HG02970 (cell line): Measurements from ENCODE around the gene ZBTB20.

Experiments
- ATAC-seq: cut with Tn5 transposase; IDR thresholded peaks from one replicate; pipeline ENCODE4 v1.9.1; 2021; ENCODE audit warnings: mild to moderate bottlenecking, moderate library complexity, moderate number of reproducible peaks; ENCODE audit not compliant: unreplicated experiment, low FRiP score

ZBTB20 gene

DNA sequence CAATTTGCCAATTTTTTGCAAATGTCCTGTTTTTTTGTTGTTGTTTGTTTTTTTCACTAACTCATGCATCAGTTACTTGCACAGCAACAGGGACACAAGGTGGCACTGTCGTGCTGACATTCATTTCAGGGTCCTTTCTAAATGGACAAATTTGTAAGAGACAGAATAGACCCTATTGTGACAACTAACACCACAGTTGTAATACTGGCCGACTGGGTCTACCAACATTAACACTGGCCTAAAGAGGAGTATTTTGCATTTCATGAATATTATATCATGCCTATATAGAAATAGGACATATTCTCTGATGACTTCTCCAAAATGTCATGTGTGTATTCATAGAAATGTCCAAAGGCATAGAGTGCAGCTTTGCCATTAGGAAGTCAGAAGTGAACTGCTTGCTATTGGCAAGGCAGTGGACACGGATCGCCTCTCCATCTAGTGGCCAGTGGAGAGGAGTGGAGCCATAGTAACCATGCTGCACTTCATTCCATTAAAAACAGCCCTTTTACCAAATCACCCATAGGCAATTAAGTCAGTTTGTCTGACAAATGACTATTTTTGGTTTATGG lies 54.8 kb downstream of the ZBTB20 start:
- ATAC-seq, result no peak

DNA sequence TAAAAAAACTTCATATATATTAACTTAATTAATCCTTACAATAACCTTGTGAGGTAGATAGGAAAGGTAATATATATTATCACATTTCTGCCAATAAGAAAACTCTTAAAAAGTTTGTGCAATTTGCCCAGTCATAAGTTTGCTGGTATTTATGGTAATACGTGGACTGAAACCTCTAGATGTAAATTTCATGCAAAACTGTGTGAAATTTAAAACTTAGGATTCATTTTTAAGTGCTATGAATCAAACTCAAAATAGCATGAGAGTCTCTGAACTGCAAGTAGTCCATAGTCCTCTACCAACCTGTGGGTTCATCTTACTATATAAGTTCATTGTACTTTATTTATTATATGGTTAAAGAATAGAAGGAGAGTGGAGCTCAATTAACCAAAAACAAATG lies 56.4 kb downstream of the ZBTB20 start:
- ATAC-seq, result no peak

GRCh38 chr3:115089481-115089880 lies 57.6 kb downstream of the ZBTB20 start:
- ATAC-seq, result no peak

GRCh38 chr3:115087512-115087911 lies 59.6 kb downstream of the ZBTB20 start:
- no peak for ATAC-seq

DNA sequence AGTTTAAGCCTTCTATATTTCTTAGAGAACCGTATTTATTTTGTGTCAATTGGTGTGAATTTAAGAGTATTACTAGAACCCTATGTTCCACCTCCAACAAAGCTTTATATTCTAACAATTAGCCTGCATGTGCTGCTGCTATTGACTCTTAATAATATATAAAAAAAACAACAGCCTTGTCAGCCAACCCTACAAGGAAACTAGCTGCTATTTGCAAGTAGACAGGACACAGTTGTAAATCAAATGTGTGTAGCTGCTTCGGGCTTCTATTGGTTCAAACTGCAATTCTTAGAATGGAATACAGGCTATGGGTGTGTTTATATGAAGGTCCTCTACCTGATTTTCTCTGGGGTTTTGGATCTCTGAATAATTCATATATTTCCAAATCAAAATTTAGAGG lies 60.7 kb downstream of the ZBTB20 start:
- ATAC-seq, result no peak

- no peak for ATAC-seq
Observed at GRCh38 chr3:115085197-115085865, 61.8 kb downstream of the ZBTB20 start.

GRCh38 chr3:115084686-115085085 lies 62.4 kb downstream of the ZBTB20 start:
- no peak for ATAC-seq

DNA sequence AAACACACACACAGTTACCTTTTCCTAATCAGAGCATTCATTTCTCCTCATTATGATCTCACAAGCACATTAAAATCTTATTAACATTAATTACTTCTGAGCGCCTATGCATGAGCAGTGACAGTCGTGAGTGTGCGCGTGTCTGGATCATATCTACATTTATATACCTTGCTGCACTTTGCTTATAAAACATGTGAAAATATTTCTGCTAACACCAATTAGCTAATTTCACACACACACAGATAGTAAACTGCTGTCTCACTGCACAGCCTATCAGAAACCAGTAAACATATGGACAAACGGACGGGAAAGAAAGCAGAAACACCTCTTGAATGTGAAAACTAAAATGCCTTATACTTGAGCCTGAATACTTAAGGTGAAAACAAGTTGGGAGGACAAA lies 64.8 kb downstream of the ZBTB20 start:
- ATAC-seq, result no peak

DNA sequence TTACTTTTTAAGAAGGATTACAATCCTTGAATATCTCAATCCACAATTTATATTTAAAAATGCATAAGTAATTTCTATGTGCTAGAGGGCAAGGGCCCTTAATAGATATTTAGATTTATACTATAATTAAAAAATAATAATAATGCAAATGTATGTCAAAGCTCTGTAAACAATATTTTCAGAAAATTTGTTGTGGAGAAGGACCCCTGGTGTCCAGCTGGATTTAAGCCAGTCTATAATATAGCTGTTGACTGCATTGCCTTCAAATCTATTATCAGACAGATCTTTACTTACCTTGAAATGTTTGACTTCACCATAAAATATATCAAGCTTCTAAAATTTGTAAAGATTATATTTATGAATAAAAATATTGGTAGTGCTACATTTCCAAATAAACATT lies 65.6 kb downstream of the ZBTB20 start:
- no peak for ATAC-seq

- ATAC-seq, result no peak
Observed at GRCh38 chr3:115077501-115078250, 69.4 kb downstream of the ZBTB20 start.

DNA sequence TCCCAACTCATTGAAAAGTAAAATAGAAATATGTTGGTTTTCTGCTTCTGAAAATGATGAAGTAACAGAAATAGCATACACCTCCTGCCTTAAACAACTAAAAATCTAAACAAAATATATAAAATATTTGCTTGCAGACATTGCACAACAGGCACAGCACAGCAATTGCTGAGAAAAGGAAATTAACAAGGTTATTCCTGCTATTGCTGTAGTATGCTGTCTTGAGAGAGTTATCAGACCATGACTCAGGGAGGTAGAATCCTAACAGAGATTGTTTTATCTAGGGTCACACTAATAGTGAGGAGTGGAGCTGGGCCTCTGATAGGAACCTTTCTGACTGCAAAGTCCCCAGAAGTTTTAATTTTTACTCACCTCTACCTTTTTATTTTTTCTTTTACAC lies 72.6 kb downstream of the ZBTB20 start:
- ATAC-seq, result no peak

DNA sequence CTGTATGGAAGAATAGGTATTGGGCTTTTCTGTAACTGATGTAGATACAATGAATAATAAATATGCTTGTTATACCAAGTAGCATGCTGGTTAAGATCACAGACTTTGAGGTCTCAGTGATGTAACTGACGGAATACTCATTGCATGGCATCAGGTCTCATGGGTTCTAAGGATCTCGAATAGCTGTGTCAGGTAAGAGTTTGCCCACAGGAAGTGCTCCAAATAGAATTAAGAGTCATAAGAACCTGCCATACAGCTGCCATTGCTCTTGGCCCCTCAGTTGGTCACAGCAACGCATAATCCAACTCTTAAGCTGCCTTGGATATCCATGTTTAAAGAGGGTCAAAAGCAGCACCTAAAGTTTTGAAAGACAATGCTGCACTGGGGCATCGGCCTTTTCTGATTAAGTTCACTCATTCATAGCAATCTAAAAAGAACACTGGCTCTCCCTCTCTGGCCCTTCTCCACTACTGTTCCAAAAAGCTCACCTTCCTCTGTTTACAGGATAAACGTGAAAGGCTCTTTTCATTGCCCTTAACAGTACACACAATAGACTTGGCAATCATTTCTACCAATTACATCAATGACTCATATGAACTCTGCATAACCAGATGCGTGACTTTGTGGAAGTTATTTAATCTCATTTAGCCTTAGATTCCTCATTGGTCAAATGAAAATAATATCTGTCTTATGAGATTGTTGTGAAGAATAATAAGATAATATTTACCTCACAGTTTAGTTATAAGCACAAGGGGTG lies 74.6 kb downstream of the ZBTB20 start:
- no peak for ATAC-seq

GRCh38 chr3:115071601-115072000 lies 75.5 kb downstream of the ZBTB20 start:
- ATAC-seq, result no peak

GRCh38 chr3:115071166-115071565 lies 75.9 kb downstream of the ZBTB20 start:
- no peak for ATAC-seq

GRCh38 chr3:115068799-115069198 lies 78.3 kb downstream of the ZBTB20 start:
- no peak for ATAC-seq

DNA sequence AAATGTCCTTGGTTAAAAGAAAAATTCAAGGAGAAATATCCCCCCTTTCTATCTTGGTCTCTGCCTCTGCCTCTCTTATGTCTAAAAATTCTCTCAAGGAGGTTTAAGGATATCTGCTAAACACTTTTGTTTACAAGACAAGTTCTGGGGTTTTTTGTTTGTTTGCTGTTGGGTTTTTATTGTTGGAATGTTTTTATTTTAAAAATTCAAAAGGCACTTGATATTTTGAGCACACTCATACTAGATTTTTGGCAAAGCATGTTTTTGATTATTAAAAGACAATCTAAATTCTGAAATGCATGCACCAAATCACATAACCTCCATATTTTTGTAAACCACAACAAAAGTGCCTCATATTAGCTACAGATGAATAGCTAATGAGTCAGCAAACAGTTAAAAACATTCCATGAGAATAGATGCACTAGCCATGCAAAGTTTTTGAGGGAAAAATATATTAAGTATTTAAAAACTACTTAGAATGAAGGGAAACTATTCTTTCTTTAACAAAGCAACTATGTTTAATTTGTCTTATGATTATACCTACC lies 84.6 kb downstream of the ZBTB20 start:
- no peak for ATAC-seq

DNA sequence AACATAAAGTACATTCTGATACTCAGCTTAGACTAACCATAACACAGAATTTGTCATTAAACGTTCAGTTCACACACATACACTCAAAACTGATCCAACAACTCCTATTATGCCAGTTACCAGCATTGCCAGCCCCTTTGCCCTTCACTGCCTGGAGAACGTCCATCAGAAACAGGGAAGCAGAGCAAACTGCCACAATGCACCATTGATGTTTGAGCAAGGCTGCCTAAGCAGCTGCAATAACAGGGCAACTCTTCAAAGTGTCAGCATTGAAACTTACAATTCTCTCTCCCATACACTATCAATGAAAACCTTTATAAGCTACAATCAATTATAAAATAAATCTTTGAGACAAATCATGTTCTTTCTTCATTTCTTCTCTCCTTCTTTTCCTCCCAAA lies 85.1 kb downstream of the ZBTB20 start:
- no peak for ATAC-seq

GRCh38 chr3:115052906-115053305 lies 94.2 kb downstream of the ZBTB20 start:
- ATAC-seq, result no peak

- no peak for ATAC-seq
Observed at GRCh38 chr3:115042351-115042750, 104.7 kb downstream of the ZBTB20 start.

DNA sequence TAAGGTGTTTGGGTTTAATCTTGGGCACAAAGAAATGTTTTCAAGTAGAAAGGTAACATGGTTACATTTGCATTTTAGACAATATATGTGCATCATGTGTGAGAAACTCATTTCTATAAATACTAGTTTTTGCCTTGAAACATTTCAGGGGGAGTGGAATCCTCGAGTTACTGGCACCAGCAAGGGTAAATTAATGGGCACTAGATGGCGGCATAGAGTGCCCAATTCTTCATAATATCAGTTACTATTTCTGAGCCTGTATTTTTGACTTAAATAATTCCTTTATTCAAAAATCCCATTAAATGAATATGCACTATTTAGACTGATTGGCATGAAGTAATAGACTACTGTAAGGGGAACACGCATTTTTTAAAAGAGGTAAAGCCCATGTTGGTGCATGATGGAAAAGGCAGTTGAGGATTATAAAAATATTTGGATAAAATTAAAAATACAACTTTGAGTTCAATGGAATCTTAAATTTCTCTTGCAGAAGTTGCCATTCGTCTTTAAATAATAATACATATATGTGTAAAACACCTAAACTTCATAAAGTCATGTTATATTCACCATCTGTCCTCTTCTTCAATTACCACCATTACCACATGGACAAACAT lies 106.3 kb downstream of the ZBTB20 start:
- no peak for ATAC-seq
